Stimulated activated CD8-positive, alpha-beta memory T cell treated with anti-CD3 and anti-CD28 coated beads, Interleukin-4, amount 100 ng/mL, for 48 hours (primary cell): ENCODE results near the gene PTPN14.
A peak's percentile ranks its signal among the peaks of the same experiment; 100 is the strongest.
"Not testable (repeated sequence)": the region's sequence is repeated elsewhere in the genome, so short reads cannot be mapped to it uniquely, and the experiment has no call there.

ENCODE experiments used
- DNase-seq: peaks from one replicate; pipeline ENCODE4 v3.0.0-alpha.2; 2020

The PTPN14 gene

GRCh38 chr1:214551436-214552173, at the start of gene PTPN14:
TSS of gene PTPN14 (minus strand) at chr1:214551602. CDS start at chr1:214464803, 86,799 bp downstream.
- peak; percentile 34 for DNase-seq

DNA sequence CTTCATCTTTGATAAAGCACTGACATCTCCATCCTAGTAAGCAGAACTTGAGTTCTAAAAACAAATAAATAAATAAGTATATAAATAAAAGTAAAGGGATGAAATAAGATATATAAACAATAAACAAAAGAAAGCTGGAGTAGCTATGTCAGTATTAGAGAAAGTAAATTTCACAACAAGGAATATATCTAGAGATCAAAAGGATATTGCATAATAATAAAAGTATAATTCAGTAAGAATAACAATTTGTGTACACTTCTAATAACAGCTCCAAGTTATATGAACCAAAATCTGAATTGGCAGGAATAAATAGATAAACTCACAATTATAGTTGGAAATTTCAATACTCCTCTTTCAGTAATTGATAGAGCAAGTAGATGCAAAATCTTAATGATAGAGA, 41.8 kb upstream of the PTPN14 start:
- no peak for DNase-seq

DNA sequence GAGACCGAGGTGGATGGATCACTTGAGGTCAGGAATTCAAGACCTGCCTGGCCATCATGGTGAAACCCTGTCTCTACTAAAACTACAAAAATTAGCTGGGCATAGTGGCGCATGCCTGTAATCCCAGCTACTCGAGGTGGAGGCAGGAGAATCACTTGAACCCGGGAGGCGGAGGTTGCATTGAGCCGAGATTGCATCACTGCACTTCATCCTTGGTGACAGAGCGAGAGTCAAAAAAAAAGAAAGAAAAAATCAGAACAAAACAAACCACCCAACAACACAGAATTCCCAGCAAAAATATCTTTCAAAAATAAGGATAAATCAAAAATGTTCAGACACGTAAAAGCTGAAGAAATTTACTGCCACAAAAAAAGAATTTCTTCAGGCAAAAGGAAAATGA, 40.5 kb upstream of the PTPN14 start:
- not testable (repeated sequence) for DNase-seq

DNA sequence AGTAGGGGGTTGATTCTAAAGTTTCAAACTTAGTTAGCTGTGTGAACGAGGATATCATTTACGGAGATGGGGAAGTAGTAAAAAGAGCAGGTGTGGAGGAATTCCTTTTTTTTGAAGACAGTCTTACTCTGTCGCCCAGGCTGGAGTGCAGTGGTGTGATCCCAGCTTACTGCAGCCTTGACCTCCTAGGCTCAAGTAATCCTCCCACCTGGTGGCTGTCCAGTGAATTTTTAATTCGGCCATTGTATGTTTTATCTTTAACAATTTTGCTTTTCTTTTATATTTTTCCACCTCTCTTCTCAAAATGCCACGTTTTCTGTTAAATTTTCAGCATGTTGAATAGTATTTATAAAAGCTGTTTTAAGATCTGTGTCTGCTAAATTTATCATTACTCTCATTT, 39.3 kb upstream of the PTPN14 start:
- DNase-seq, result no peak

GRCh38 chr1:214588963-214589597, 37.7 kb upstream of the PTPN14 start:
- DNase-seq, result no peak

DNA sequence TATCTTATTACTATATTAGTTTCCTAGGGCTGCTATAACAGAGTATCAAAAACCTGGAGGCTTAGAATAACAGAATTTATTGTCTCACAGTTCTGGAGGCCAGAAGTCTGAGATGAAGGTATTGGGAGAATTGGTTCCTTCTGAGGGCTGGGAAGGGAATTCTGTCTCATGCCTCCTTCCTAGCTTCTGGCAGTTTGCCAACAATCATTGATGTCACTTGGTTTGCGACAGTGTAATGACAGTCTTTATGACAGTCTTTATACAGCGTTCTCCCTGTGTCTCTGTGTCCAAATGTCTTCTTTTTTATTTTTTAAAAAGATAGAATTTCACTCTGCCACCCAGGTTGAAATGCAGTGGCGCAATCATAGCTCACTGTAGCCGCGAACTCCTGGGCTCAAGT, 35.8 kb upstream of the PTPN14 start:
- no peak for DNase-seq

DNA sequence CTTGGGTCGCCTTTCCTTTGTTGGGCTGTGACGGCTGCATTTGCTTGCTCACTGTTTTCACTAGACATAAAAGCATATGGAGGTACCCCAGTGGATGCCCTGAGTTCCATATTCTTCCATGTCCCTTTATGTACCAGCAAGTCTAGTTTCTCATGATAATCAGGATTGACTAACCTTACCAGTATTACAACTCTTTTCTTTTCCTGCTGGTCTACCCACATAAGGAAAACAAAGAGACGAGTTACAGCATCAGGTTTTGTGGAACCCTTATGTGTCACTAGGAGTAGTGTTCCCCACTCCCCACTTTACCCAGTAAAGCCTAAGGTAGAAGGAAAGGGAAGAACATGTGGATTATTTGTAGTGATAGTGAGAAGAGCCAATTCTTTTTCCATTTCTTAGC, 35.2 kb upstream of the PTPN14 start:
- no peak for DNase-seq

- DNase-seq, result no peak
These were observed 33.7 kb upstream of the PTPN14 start for GRCh38 chr1:214584805-214585766.

GRCh38 chr1:214583824-214584554, 32.6 kb upstream of the PTPN14 start:
- no peak for DNase-seq

- no peak for DNase-seq
These were observed 31.7 kb upstream of the PTPN14 start for GRCh38 chr1:214583113-214583512.

DNA sequence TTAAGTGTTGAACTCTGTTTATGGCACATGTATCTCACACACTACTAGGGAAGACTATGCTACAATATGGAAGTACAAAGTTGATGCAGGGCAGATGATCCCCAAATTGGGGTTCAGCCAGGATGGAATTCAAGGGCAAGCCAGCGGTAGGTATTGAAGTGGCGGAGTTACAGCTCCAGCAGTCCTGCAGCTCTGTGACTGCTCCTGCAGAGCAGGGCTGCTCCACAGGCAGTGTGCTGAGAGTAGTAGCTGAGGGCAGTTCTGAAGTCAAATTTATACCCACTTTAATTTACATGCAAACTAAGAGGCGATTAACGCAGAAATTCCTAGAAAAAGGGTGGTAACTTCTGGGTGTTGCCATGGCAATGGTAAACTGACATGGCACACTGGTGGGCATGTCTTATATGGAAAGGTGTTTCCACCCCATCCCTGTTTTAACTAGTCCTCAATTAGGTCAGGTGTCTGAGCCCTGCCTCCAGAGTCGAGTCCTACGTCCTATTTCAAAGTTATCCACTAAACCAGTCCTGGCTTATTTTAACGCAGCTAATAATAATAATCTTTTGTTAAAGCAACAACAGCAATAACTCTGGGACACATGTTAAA, 31.0 kb upstream of the PTPN14 start:
- DNase-seq, result no peak

GRCh38 chr1:214581785-214582184, 30.4 kb upstream of the PTPN14 start:
- DNase-seq, result no peak

DNA sequence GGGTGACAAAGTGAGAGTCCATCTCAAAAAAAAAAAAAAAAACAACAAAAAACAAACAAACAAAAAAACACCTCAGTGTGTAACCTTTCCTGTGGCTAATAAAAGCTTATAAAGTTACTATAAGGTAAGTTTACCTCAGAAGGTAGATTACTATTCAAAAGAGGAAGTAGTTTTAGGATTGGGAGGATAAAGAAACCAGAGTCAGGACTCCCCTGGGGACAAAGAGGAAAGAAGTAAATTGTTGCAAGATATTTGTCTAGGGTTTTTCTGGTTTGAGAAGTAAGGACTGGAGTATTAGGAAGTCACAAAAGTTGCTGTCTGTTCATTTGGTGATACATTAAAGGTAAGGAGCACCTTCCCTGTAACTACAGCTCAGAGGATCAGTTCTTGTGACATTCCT, 27.8 kb upstream of the PTPN14 start:
- no peak for DNase-seq

DNA sequence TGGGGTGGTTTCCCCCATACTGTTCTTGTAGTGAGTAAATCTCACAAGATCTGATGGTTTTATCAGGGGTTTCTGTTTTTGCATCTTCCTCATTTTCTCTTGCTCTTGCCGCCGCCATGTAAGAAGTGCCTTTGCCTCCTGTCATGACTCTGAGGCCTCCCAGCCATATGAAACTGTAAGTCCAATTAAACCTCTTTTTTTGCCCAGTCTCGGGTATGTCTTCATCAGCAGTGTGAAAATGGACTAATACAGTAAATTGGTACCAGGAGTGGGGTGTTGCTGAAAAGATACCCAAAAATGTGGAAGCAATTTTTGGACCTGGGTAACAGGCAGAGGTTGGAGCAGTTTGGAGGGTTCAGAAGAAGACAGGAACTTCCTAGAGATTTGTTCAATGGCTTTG, 24.7 kb upstream of the PTPN14 start:
- not testable (repeated sequence) for DNase-seq

GRCh38 chr1:214574598-214575411, 23.4 kb upstream of the PTPN14 start:
- DNase-seq, result no peak

GRCh38 chr1:214573386-214574318, 22.2 kb upstream of the PTPN14 start:
- no peak for DNase-seq

DNA sequence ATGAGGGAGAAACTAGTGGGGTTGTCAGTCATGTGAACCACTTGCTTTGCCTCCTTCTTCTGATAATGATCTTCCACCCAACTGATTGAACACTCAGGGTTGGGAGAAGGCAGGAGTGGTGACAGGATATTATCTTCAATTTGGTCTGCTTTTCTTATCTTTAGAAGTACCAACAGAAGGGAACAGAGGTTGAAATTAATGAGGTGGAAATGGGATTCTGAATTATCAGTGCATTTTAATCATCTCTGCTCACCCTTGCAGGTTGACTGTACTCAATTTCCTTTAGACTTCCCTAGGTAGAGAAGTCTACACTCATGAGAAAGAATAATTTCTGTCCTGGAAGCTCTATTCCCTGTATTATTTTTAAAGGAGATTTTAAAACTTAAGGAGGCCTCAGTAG, 19.9 kb upstream of the PTPN14 start:
- no peak for DNase-seq

DNA sequence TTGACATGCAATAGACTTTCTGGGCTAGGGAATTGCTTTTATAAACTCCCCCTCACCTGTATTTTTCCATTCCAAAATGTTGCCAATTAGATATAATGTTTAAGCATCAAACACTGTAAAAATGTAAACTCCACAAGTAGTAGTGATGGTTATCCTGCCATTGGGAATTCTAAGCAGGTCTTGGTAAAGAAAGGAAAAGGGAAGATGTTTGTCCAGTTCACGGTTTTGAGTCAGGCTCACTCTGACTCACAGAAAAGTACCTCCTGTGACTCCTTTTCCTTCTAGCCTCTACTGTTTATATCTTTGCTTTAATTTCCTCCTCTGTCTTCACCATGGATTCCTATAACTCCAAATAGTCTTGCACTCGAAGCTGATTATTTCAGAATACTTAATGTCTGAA, 19.0 kb upstream of the PTPN14 start:
- no peak for DNase-seq

- no peak for DNase-seq
These were observed 18.1 kb upstream of the PTPN14 start for GRCh38 chr1:214569357-214570004.

DNA sequence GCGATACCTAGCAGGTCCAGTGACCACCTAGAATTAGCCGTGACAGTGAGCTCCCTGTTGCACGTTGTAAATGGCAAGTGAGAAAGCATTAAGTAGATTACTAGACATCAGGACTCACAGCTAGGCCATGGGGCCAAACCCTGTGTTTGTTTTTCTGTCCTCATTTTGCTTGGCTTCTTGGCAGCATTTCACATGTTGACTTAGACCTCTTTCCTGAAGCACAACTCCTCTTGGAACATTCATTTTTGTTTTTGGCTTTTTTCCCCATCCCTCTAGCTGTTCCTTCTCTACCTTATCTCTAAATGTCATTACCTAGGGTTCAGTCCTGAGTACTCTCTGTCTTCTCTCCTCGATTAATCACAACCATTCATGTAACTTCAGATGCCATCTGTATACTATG, 16.9 kb upstream of the PTPN14 start:
- DNase-seq, result no peak
